Keratinocyte (primary cell): Measurements from ENCODE around the gene PIGQ. TPM values are rescaled to one million over a fixed set of nuclear protein-coding genes. Genes with fewer than 3 reads are reported as not detected.
A peak's percentile ranks its signal among the peaks of the same experiment; 100 is the strongest.

Experiments
- DNase-seq: peaks from one replicate; pipeline ENCODE4 v3.0.0-alpha.2; 2011; ENCODE audit warnings: low read depth, missing footprints, low spot score
- FAIRE-seq: peaks from 2 replicates; lab custom pipeline; 2011; peaks lifted over from hg19 to GRCh38; lab: Jason Lieb, UNC
- H2AFZ ChIP-seq: 2 replicates; pipeline ENCODE4 v1.6.0; 2012; ENCODE audit warnings: low read length, control low read depth, inconsistent platforms; ENCODE audit not compliant: control insufficient read depth
- H3K27ac ChIP-seq: 2 replicates; pipeline ENCODE4 v1.5.1; 2011; ENCODE audit warnings: low read length; ENCODE audit not compliant: control insufficient read depth, insufficient read depth
- H3K27me3 ChIP-seq: 3 replicates; pipeline ENCODE4 v1.6.0; 2011; ENCODE audit warnings: low read length; ENCODE audit not compliant: control insufficient read depth, insufficient read depth; ENCODE audit errors: extremely low read depth
- H3K36me3 ChIP-seq, 2 experiments: 2 replicates in 1 of 2; 3 replicates in 1 of 2; pipeline ENCODE4 v1.5.1; 2011; ENCODE audit warnings: low read length in 2 of 2, mild to moderate bottlenecking in 1 of 2; ENCODE audit not compliant: control insufficient read depth in 2 of 2, insufficient read depth in 2 of 2; ENCODE audit errors: extremely low read depth in 1 of 2
- H3K4me1 ChIP-seq: 3 replicates; pipeline ENCODE4 v1.5.1; 2011; ENCODE audit warnings: low read length; ENCODE audit not compliant: control insufficient read depth, insufficient read depth; ENCODE audit errors: extremely low read depth
- H3K4me2 ChIP-seq: 3 replicates; pipeline ENCODE4 v1.6.0; 2011; ENCODE audit warnings: low read depth, low read length; ENCODE audit not compliant: control insufficient read depth, insufficient read depth; ENCODE audit errors: extremely low read depth
- H3K4me3 ChIP-seq, 3 experiments: fragments of 200-600 bp in 1 of 3; sonication (generic) in 1 of 3; 2 replicates in 2 of 3; 3 replicates in 1 of 3; pipeline ENCODE4 v1.5.1; 2011 to 2016; ENCODE audit warnings: low read length in 3 of 3, mild to moderate bottlenecking in 3 of 3, control low read depth in 2 of 3, inconsistent platforms in 1 of 3, low read depth in 1 of 3, mixed read lengths in 1 of 3, mixed run types in 1 of 3, moderate library complexity in 1 of 3; ENCODE audit not compliant: control insufficient read depth in 2 of 3, insufficient read depth in 2 of 3; ENCODE audit errors: extremely low read depth in 1 of 3
- H3K79me2 ChIP-seq: 2 replicates; pipeline ENCODE4 v1.6.0; 2012; ENCODE audit warnings: low read length; ENCODE audit not compliant: control insufficient read depth, insufficient read depth
- H3K9ac ChIP-seq: 3 replicates; pipeline ENCODE4 v1.6.0; 2011; ENCODE audit warnings: low read length; ENCODE audit not compliant: control insufficient read depth, insufficient read depth; ENCODE audit errors: extremely low read depth
- H3K9me1 ChIP-seq: 3 replicates; pipeline ENCODE4 v1.6.0; 2011; ENCODE audit warnings: low read length; ENCODE audit not compliant: control insufficient read depth, insufficient read depth; ENCODE audit errors: extremely low read depth
- H3K9me3 ChIP-seq: 2 replicates; pipeline ENCODE4 v1.5.1; 2012; ENCODE audit warnings: low read depth, low read length; ENCODE audit not compliant: control insufficient read depth
- H4K20me1 ChIP-seq: 3 replicates; pipeline ENCODE4 v1.6.0; 2011; ENCODE audit warnings: low read length; ENCODE audit not compliant: control insufficient read depth, insufficient read depth; ENCODE audit errors: extremely low read depth
- CTCF ChIP-seq, 3 experiments: IDR thresholded peaks in 1 of 3; conservative IDR thresholded peaks in 1 of 3; optimal IDR thresholded peaks in 1 of 3; 2 replicates in 2 of 3; 3 replicates in 1 of 3; pipeline versions ENCODE3 to v1.5.1; 2011; ENCODE audit warnings: low read length in 3 of 3, mild to moderate bottlenecking in 3 of 3, moderate library complexity in 2 of 3, control low read depth in 1 of 3, inconsistent platforms in 1 of 3; ENCODE audit not compliant: insufficient read depth in 2 of 3; ENCODE audit errors: extremely low read depth in 1 of 3
- EZH2 ChIP-seq: IDR thresholded peaks from one replicate; pipeline ENCODE4 v1.6.1; 2012; ENCODE audit warnings: inconsistent platforms, mild to moderate bottlenecking, low read length, moderate library complexity
- dilution Hi-C: fragments of 300-500 bp; cut with MboI; formaldehyde crosslinking; loops from one replicate; pipeline ENCODE4 v1.7.0; 2020; ENCODE audit warnings: low sequenced_read_pairs; ENCODE audit not compliant: extremely low pct_ligation_motif_present
- polyA plus RNA-seq, 5 experiments: library from polyadenylated mRNA; depleted of rRNA in 3 of 5; stranded (reverse) in 3 of 5; stranded (forward) in 1 of 5; unstranded in 1 of 5; fragments of >200 nt; gene quantifications; 1 replicate in 1 of 5; 2 replicates in 3 of 5; 3 replicates in 1 of 5; pipeline versions ENCODE4 v1.2.1 to v1.2.3, GENCODE V29; 2011 to 2012; ENCODE audit warnings: missing spikeins in 2 of 5, low read depth in 1 of 5, low replicate concordance in 1 of 5

PIGQ gene
- polyA plus RNA-seq, 1 donor (not counting 4 experiments of a cell fraction or from before 2014, with no cell fraction given), result 11.2 TPM

- Histone ChIP-seq H4K20me1 (peaks cover 22% of the 10 kb centered on the region), H3K9me3 (no peaks in the 10 kb centered on the region), H3K27ac (peak overlapping the region; percentile 83), H3K27me3 (no peaks in the 10 kb centered on the region), H3K36me3 (peaks cover 5% of the 10 kb centered on the region in 2 experiments), H3K4me3 (peak overlapping the region in 2 of 3 experiments; percentile 38 to 46), H3K9ac (peak overlapping the region; percentile 60), H3K9me1 (peaks cover 4% of the 10 kb centered on the region), H2AFZ (no peak overlapping the region), H3K79me2 (peaks cover 46% of the 10 kb centered on the region), H3K4me2 (peak overlapping the region; percentile 93), H3K4me1 (peaks cover 38% of the 10 kb centered on the region)
- DNase-seq (no peak), FAIRE-seq (no peak)
- TF ChIP-seq EZH2, result no peak
- no peak for TF ChIP-seq CTCF (optimal IDR thresholded peaks at IDR 0.05 in 1 of 3, IDR thresholded peaks at IDR 0.05 in 1 of 3, conservative IDR thresholded peaks at IDR 0.05 in 1 of 3; ENCODE audit: extremely low read depth in 1 of 3, insufficient read depth in 2 of 3, low read length in 3 of 3)
- dilution Hi-C loops, result no loop called here
Observed at GRCh38 chr16:525123-525519, 44.6 kb upstream of the PIGQ start.

GRCh38 chr16:525520-526180 is 44.1 kb upstream of the PIGQ start:
- peak; percentile 99 for FAIRE-seq
- Histone ChIP-seq H4K20me1 (peaks cover 25% of the 10 kb centered on the region), H3K4me1 (peaks cover 38% of the 10 kb centered on the region), H3K9me3 (no peaks in the 10 kb centered on the region), H3K4me2 (peak overlapping the region; percentile 93), H3K9me1 (peaks cover 4% of the 10 kb centered on the region), H3K27ac (peak overlapping the region; percentile 83), H3K4me3 (peak overlapping the region; percentile 61 to 86 (median 75)), H2AFZ (no peak overlapping the region), H3K36me3 (peaks cover 1 to 4% of the 10 kb centered on the region in 2 experiments), H3K79me2 (peaks cover 51% of the 10 kb centered on the region), H3K9ac (peak overlapping the region; percentile 89), H3K27me3 (no peaks in the 10 kb centered on the region)
- peak; percentile 71 for DNase-seq
- TF ChIP-seq EZH2 (no peak), CTCF (optimal IDR thresholded peaks at IDR 0.05 in 1 of 3, IDR thresholded peaks at IDR 0.05 in 1 of 3, conservative IDR thresholded peaks at IDR 0.05 in 1 of 3; ENCODE audit: extremely low read depth in 1 of 3, insufficient read depth in 2 of 3, low read length in 3 of 3) (peak in 1 of 3 experiments; percentile 34)
- dilution Hi-C loops, result no loop called here
